Mucosa of descending colon (tissue), 3 donors: ENCODE data around the gene ADARB1. TPM values are rescaled to one million over a fixed set of nuclear protein-coding genes. Genes with fewer than 3 reads are reported as not detected.
A peak's percentile ranks its signal among the peaks of the same experiment; 100 is the strongest.

Experiments
- ATAC-seq: fragments of 200-7000 bp; cut with Tn5 transposase; one replicate; pipeline ENCODE4 v1.9.1; 2020; ENCODE audit warnings: mild to moderate bottlenecking, moderate library complexity
- DNase-seq, 3 donors: peaks; one replicate each; pipeline ENCODE4 v3.0.0-alpha.2; 2020
- H3K36me3 ChIP-seq: fragments of 200-600 bp; one replicate; pipeline ENCODE4 v1.8.0; 2021; ENCODE audit warnings: low read depth, mild to moderate bottlenecking
- H3K4me1 ChIP-seq: fragments of 200-600 bp; one replicate; pipeline ENCODE4 v1.8.0; 2021; ENCODE audit warnings: low read depth, mild to moderate bottlenecking
- H3K4me3 ChIP-seq: fragments of 200-600 bp; one replicate; pipeline ENCODE4 v1.8.0; 2021; ENCODE audit warnings: mild to moderate bottlenecking
- H3K9me3 ChIP-seq: fragments of 200-600 bp; one replicate; pipeline ENCODE4 v1.8.0; 2021; ENCODE audit warnings: mild to moderate bottlenecking
- intact Hi-C, 2 donors: fragments of 100-400 bp; cut with DNase I in 1 of 2; cut with micrococcal nuclease in 1 of 2; formaldehyde crosslinking; loops; one replicate each; pipeline versions ENCODE4 v1.11.0 to v1.11.1; 2022; cut with DNase I, micrococcal nuclease
- total RNA-seq, 3 donors: library from RNA; stranded (reverse); fragmentation: NEBNext Ultra II Directional in 2 of 3; extraction: Animal tissue kit (Norgen Biotek cat#: 25700) in 2 of 3; gene quantifications; one replicate each; pipeline versions ENCODE4 v1.2.1 to v1.2.4, GENCODE V29; 2021 to 2023
- TF ChIP-seq, protein P1 (sequence below): fragments of 200-600 bp; IDR thresholded peaks from one replicate; pipeline ENCODE4 v1.8.0; 2022; ENCODE audit warnings: antibody characterized with exemption, mild to moderate bottlenecking
- donor health status: DM: no; HTN: no; CAD: no; lungs with moderate emphysema.
- donor health status: DM: no; HTN: no; CAD: no.
- donor health status: DM: no; HTN: yes; CAD: no.

Gene ADARB1
- total RNA-seq, 3 donors from 2014 or later = 5.4 to 91.2 (median 8.8) TPM

DNA sequence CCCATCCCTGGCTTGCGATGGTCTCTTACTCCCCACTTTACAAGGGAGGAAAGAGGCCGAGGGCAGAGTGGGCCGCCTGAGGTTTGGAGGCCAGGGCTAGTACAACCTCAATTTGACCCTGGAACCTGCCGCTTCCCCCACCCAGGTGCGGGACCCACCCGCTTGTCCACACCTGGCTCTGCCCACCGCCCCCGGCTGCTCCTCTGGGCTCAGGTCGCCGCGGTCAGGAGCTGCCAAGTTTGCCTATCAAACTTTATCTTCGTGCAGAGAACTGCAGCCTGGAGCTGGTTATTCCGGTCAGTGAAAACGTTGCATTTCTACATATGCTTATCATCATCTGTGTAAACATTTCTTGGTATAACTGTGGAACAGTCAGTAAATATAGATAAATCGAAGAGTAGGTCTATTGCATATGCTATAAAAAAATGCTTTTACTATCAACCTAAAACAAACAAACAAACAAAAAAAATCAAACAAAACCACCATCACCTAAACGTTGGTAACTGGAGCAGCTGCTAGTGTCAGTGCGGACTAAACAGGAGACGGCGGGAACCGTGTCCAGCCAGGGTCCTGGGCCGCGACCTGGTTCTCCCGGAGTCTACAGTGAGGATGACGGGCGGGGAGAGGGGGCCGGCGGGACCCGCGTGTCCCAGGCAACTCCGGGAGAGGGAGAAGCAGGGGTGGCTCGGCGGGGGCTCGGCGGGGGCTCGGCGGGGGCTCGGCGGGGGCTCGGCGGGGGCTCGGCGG lies 906 bp upstream of the ADARB1 start:
- H3K4me3 ChIP-seq = peak overlapping the region; percentile 90
- peak; percentile 31 for ATAC-seq
- H3K36me3 ChIP-seq = no peaks in the 10 kb centered on the region
- no peaks in the 10 kb centered on the region for H3K9me3 ChIP-seq
- intact Hi-C loops = no loop called here
- DNase-seq = peak in 2 of 3 donors; percentile 32 to 51
- peaks cover 11% of the 10 kb centered on the region for H3K4me1 ChIP-seq
- TF ChIP-seq, protein P1, sequence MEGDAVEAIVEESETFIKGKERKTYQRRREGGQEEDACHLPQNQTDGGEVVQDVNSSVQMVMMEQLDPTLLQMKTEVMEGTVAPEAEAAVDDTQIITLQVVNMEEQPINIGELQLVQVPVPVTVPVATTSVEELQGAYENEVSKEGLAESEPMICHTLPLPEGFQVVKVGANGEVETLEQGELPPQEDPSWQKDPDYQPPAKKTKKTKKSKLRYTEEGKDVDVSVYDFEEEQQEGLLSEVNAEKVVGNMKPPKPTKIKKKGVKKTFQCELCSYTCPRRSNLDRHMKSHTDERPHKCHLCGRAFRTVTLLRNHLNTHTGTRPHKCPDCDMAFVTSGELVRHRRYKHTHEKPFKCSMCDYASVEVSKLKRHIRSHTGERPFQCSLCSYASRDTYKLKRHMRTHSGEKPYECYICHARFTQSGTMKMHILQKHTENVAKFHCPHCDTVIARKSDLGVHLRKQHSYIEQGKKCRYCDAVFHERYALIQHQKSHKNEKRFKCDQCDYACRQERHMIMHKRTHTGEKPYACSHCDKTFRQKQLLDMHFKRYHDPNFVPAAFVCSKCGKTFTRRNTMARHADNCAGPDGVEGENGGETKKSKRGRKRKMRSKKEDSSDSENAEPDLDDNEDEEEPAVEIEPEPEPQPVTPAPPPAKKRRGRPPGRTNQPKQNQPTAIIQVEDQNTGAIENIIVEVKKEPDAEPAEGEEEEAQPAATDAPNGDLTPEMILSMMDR = no peak

DNA sequence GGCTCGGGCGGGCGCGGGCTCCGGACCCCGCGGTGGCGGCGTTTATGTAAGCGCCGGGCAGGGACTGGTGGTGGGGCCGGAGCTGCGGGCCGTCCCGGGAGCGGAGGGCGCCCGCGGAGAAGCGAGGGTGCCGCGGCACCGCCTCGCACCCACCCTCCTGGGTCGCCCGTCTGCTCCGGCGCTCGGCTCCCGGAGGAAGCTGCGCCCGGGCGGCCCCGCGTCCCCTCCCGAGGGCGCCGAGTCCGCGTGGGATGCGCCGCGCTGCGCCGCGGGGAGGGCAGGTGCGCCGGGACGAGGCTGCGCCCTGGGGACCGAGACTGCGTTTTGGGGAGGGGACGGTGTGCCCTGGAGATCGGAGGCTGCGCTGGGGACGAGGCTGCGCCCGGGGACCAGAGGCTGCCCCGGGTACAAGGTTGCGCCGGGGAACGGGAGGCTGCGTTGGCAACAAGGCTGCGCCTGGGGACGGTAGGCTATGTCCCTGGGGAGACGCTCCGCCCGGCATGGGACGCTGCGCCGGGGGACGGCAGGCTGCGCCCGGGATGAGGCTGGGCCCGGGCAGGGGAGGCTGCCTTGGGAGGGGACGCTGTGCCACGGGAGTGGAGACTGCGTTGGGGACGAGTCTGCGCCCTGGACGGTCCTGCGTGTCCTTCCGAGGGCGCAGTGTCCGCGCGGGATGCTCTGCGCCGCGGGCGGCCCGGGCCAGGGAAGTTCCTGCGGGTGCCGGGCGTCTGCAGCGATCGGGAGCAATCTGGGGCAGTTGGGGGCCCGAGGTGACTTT lies 627 bp downstream of the ADARB1 start:
- Histone ChIP-seq H3K36me3 (no peaks in the 10 kb centered on the region), H3K4me1 (peaks cover 11% of the 10 kb centered on the region), H3K9me3 (no peaks in the 10 kb centered on the region), H3K4me3 (peak overlapping the region; percentile 40)
- peak in 2 of 3 donors; percentile 25 to 59 for DNase-seq
- intact Hi-C loops = no loop called here
- ATAC-seq = peak; percentile 35
- TF ChIP-seq, protein P1 = no peak

DNA sequence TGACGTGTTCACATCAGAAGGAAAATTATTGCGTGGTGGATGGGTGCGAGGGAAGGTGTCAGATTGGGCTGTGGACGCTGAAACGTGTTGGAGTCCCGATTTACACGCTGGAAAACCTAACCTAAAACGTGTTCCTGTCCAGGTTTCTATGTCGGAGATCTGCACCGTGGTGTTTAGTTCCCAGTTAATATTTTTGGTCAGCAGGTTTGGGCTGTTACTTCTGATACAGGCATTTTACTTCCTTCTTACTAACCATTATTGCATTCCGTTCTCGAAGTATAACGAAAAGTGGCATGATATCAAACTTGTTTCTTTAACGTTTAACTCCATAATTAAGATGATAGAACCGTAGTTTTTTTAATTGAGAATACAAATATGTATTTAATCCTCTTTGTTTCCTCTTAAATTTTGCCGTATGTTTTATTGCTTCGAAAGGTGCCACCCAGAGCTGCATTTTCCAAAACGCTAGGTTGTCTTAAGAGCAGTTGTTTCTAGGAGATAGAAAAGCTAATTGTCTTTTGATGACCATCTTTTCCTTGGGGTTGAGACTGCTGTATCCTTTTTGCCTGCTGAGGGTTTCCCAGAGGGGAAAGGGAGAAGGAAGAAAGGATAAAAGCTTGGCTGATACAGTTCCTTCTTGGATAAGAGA lies 1.3 kb downstream of the ADARB1 start:
- H3K4me3 ChIP-seq = no peak overlapping the region
- H3K36me3 ChIP-seq = no peaks in the 10 kb centered on the region
- TF ChIP-seq, protein P1 = no peak
- intact Hi-C loops = no loop called here
- H3K9me3 ChIP-seq = no peaks in the 10 kb centered on the region
- peaks cover 11% of the 10 kb centered on the region for H3K4me1 ChIP-seq
- ATAC-seq (no peak), DNase-seq (no peak)

DNA sequence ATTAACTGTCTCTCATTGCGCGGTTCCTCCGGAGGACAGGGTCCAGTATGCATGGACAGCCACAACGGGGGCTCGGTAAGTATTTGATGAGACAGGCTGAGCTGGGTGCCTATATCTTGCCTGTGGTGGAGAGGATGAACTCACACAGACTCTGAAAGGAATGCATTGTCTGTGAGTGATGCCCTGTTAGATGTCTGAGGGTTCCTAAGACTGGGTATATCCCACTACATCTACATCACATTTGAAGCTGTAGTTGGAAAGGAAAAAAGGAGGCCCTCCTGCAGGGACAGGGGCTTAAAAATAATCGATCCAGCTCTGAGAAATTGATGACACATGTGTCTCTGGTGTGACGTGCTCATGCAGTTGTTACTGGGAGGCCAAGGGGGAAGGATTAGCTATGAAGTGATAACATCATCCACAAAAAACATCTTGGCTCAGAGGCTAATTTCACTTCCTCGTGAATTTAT lies 1.9 kb downstream of the ADARB1 start:
- DNase-seq (no peak), ATAC-seq (no peak)
- Histone ChIP-seq H3K36me3 (no peaks in the 10 kb centered on the region), H3K4me1 (peaks cover 11% of the 10 kb centered on the region), H3K9me3 (no peaks in the 10 kb centered on the region), H3K4me3 (no peak overlapping the region)
- intact Hi-C loops = no loop called here
- TF ChIP-seq, protein P1 = no peak

DNA sequence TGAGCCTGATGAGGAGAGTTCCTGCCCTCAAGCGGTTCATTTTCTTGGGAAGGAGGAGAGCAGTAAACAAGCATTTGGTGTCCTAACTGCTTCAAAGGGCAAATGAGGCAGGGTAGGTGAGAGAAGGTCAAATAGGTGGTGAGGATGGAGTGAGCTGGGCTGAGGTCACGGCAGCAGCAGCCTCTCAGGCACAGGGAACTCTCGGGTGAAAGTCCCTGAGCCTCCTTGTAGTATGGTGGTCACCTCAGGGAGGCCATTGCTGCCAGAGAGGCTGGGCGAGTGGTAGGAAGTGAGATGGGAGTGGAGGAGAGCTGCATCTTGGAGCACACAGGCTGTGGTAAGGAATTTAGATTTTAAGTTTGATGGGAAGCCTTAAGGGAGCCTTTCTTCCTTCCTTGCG lies 4.0 kb downstream of the ADARB1 start:
- ATAC-seq (no peak), DNase-seq (no peak)
- H3K9me3 ChIP-seq = no peaks in the 10 kb centered on the region
- intact Hi-C loops = no loop called here
- H3K4me1 ChIP-seq = peaks cover 8% of the 10 kb centered on the region
- no peaks in the 10 kb centered on the region for H3K36me3 ChIP-seq
- TF ChIP-seq, protein P1 = no peak
- H3K4me3 ChIP-seq = no peak overlapping the region
